NCI-H69 (cell line): ENCODE data around the gene SEL1L.
"Not testable (repeated sequence)": the region's sequence is repeated elsewhere in the genome, so short reads cannot be mapped to it uniquely, and the experiment has no call there.

Experiments
- DNase-seq: peaks from one replicate; lab custom pipeline; 2025; lab: John Stamatoyannopoulos, UW

SEL1L gene

GRCh38 chr14:81525129-81525528 lies 8.5 kb downstream of the SEL1L start:
- no peak for DNase-seq

GRCh38 chr14:81523616-81524015 lies 10.0 kb downstream of the SEL1L start:
- no peak for DNase-seq

GRCh38 chr14:81523016-81523415 lies 10.6 kb downstream of the SEL1L start:
- DNase-seq = no peak

DNA sequence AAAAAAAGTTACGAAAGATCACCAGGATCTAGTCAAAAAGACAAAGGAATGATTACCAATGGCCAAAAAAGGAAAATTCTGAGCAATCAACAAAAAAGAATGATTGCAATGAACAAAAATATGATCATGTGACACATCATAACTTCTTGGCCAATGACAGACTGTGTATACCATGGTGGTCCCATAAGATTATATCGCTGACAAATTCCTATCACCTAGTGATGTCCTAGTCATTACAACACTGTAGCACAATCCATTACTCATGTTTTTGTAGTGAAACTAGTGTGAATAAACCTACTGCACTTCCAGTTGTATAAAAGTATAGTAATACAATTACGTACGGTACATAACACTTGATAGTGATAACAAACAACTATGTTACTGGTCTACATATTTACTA lies 12.3 kb downstream of the SEL1L start:
- DNase-seq = no peak

DNA sequence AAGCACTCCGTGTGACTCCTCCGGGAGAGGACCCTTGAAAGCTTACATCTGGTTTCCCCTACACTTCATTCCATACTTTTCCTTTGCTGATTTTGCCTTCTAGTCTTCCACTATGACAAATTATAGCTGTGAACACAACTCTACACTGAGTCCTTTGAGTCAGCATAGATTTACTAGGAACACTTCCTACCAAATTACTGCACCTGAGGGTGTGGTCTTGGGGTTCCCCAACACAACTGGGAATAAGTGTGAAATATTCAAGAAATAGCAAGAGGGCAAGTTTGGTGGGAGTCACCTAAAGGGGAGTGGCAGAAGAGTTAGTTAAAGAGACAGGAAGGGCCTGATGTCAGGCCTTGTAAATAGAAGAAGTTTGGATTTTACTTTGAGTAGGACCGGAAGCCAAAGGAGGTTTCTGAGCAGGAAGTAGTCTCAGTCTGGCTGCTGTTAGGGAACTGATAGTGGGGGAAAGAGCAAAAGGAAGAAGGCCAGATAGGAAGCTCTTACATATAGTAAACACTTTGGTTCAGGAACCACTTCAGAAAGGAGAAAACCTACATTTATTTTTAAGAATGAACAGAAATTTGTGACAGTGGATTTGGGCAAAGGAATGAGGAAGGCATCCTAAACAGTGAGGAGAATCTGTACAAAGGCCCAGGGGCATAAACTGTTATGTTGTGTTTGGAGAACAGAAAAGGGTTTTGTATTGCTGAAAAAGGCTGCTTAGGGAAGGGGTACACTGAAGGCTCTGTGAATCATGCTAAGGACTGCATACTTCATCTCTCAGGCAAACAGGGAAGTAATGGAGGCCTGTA lies 14.2 kb downstream of the SEL1L start:
- no peak for DNase-seq

DNA sequence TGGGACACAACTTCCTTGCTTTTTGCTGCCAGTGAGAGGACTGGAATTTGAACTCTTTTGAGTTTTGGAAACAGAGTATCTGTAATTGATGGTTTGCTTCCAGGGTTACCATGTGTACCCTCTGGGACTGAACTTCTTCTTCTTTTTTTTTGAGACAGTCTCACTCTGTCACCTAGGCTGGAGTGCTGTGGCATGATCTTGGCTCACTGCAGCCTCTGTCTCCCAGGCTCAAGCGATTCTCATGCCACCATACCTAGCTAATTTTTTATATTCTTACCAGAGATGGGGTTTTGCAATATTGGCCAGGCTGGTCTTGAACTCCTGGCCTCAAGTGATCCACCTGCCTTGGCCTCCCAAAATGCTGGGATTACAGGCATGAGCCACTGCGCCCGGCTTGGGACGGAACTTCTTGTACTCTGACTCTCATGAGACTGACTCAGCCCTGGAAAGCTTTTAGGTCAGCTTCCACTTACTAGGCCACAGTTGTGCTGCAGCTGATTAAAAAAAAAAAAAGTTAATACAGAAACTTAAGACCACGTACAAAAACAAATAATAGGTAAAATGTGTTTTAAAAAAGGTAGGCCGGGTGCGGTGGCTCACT lies 15.8 kb downstream of the SEL1L start:
- no peak for DNase-seq

DNA sequence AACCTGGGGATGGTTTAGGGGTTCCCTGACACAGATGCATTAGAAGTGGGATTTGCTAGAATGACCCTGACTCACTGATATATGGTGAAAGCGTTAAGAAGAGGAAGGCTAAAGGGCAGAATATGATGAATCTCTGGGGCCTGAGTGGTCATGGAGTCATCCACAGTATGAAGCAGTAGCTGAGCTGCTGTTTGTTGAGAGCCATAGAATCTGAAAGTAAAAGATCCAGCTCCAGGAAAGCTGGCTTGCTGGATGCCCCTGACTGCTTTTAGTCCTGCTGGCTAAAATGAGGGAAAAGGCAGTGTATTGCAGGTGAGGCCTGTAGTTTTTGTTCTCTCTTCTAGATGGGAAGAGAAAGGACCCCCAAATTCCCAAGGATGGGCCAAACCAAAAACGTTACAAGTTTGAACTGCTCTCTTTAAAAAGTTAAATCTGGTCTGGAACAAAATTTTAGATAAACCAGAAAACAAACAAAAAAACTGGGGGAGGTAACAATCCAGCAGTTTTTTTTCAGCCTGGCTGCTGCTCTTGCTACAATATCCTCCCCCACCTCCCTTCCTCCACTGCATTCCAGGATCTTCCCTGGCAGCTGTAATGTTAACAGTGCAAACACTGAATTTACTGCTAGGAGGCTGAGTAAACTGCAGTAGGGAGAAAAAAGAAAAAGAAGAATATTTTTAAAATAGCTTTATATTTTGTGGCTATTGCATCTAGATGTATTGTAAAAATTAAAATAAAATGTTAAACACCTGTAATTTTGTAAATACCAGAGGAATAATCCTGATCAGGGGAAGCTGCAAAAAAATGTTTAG lies 16.5 kb downstream of the SEL1L start:
- DNase-seq = no peak

DNA sequence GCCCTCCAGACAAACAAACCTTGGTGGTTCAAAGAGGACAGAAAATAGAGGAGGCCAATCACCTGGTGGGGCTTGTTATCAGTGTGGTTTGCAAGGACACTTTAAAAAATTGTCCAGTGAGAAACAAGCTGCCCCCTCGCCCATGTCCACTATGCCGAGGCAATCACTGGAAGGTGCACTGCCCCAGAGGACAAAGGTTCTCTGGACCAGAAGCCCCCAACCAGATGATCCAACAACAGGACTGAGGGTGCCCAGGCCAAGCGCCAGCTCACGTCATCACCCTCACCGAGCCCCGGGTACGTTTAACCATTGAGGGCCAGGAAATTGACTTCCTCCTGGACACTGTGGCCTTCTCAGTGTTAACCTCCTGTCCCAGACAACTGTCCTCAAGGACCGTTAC lies 17.7 kb downstream of the SEL1L start:
- DNase-seq = not testable (repeated sequence)

GRCh38 chr14:81512826-81513225 lies 20.8 kb downstream of the SEL1L start:
- DNase-seq = not testable (repeated sequence)

- no peak for DNase-seq
Observed at GRCh38 chr14:81511111-81511904, 22.3 kb downstream of the SEL1L start.

DNA sequence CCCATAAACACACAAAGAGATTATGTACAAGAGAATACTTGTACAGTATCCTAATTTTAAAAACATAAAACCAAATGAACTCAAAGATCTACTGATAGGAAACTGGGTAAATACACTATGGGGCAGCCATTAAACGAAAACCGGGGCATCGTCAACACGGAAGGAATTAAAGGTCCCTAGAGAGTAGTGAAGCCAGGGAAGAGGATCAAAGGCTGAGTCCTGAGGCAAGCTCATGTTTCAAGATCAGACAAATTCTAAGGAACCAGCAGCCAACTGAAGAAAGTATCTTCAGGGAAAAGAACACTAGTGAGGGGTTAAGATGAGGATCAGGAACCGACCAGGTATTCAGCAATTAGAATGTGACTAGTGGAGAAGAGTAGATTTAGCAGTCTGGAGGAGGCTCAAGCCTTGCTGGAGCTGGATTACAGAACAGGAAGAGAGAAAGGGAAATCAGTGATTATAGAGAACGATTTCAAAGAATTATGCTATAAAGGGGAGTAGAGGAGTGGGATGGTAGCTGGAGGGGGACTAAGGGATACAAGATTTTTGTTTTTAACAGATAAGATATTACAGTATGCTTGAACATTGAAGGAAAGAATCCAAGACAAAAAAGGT lies 23.7 kb downstream of the SEL1L start:
- DNase-seq = peak; percentile 71

GRCh38 chr14:81509321-81509720 lies 24.3 kb downstream of the SEL1L start:
- no peak for DNase-seq

- DNase-seq = no peak
Observed at GRCh38 chr14:81506487-81506886, 27.2 kb downstream of the SEL1L start.

- no peak for DNase-seq
Observed at GRCh38 chr14:81504864-81505263, 28.8 kb downstream of the SEL1L start.

GRCh38 chr14:81485781-81486180 lies 47.9 kb downstream of the SEL1L start:
- no peak for DNase-seq

DNA sequence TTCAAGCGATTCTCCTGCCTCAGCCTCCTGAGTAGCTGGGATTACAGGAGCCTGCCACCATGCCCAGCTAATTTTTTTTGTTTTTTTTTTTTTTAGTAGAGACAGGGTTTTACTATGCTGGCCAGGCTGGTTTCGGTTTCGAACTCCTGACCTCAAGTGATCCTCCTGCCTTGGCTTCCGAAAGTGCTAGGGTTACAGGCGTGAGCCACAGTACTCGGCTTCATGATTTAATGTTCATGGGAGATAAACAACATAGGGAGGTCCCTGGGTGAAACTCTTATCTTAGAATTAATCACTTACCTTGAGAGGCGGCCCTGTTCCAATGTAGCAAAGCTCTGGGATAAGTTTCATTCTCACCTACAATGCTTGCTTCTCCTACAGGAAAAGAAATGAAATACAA lies 48.3 kb downstream of the SEL1L start:
- DNase-seq = no peak

DNA sequence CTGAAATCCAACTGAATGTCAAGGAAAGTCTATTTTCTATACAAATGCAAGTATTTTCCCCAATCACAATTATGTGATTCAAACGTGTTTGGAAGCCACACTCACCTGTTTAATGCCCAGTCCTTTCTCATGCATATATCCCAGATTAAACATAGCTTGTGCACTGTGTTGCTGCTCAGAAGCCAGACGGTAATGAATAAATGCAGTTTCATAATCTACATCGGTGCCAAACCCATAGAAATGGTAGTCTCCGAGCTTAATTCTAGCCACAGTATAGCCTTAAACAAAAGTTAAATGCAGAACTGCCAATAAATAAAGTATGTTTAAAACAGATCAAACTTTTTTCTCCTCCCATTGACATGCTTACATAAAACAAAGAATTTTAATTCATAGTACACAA lies 49.5 kb downstream of the SEL1L start:
- DNase-seq = no peak

- DNase-seq = no peak
Observed at GRCh38 chr14:81480741-81481140, 52.9 kb downstream of the SEL1L start.

DNA sequence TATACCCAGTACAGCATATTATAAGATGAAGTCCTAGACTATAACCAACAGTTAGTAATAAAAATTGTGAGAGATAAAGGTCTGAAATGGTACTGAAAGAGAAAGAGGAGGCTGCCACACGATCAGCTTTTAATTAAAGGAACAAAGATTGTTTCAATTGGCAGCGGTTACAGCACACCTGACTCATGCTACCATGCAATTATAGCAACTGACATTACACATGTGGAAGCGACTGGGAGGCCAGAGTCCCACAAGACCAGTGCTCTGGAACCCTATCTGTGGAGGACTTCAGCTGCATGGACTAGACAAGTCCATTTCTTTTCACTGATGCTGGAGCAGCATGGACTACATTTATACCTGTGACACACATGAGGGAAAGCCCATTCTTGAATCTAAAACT lies 55.2 kb downstream of the SEL1L start:
- peak; percentile 65 for DNase-seq

GRCh38 chr14:81476816-81477215 lies 56.8 kb downstream of the SEL1L start:
- DNase-seq = no peak

GRCh38 chr14:81474685-81475324 lies 58.8 kb downstream of the SEL1L start:
- DNase-seq = no peak
